Measurements from ENCODE around the gene FIZ1.

FIZ1 gene

DNA sequence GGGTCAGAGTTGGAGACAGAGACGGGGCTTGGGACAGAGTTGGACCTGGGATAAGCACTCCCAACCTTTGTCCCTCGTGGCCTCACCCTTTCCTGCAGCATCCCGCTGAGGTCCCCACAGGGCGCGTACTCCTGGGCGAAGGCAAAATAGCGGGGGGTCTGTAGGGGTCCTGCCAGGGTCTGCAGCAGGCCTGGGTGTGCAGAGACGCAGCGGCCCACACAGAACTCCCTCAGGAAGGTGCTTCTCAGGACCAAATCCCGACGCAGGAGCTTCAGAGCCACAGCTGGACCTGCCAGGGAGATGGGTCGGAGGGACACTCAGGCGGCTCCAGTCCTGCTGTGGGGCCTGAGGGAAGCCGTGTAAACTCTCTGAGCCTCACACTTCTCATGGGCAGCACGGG lies 55.3 kb downstream of the FIZ1 start:
- H3K27ac Mint-ChIP-seq (ENCODE audit: low read depth): no peak overlapping the region
- peaks cover 1% of the 10 kb centered on the region for H3K36me3 Mint-ChIP-seq (ENCODE audit: insufficient read depth)
- no peaks in the 10 kb centered on the region for H3K4me1 Mint-ChIP-seq
- DNase-seq (ENCODE audit: low spot score in 2 of 2) (no peak), ATAC-seq (replicated peaks; ENCODE audit: extremely low read depth, poor library complexity, severe bottlenecking) (no peak)
- peaks cover 6% of the 10 kb centered on the region for H3K9me3 Mint-ChIP-seq
- peaks cover 46% of the 10 kb centered on the region for H3K27me3 Mint-ChIP-seq
- H3K4me3 Mint-ChIP-seq: no peak overlapping the region

DNA sequence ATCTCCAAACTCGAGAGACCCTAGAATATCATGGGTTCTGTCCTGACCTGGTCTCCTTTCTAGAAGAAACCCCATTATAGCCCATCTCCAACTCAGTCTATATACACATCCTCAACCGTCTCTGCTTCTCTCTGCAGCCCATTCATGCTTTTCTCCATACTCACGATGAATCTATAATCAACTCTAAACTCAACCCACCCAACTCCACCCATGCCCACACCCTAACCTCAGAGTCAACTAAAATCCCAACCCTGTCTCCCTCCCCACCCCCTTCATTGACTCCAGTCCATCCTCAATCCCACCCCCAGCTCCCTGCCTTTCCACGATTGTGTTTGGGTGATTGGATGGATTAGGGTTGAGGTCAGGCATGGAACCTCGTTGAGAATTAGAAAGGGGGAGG lies 55.8 kb downstream of the FIZ1 start:
- DNase-seq (ENCODE audit: low spot score in 2 of 2) (no peak), ATAC-seq (replicated peaks; ENCODE audit: extremely low read depth, poor library complexity, severe bottlenecking) (no peak)
- peaks cover 6% of the 10 kb centered on the region for H3K9me3 Mint-ChIP-seq
- H3K27ac Mint-ChIP-seq (ENCODE audit: low read depth): no peak overlapping the region
- no peaks in the 10 kb centered on the region for H3K4me1 Mint-ChIP-seq
- H3K36me3 Mint-ChIP-seq (ENCODE audit: insufficient read depth): peaks cover 1% of the 10 kb centered on the region
- H3K4me3 Mint-ChIP-seq: no peak overlapping the region
- peaks cover 46% of the 10 kb centered on the region for H3K27me3 Mint-ChIP-seq

DNA sequence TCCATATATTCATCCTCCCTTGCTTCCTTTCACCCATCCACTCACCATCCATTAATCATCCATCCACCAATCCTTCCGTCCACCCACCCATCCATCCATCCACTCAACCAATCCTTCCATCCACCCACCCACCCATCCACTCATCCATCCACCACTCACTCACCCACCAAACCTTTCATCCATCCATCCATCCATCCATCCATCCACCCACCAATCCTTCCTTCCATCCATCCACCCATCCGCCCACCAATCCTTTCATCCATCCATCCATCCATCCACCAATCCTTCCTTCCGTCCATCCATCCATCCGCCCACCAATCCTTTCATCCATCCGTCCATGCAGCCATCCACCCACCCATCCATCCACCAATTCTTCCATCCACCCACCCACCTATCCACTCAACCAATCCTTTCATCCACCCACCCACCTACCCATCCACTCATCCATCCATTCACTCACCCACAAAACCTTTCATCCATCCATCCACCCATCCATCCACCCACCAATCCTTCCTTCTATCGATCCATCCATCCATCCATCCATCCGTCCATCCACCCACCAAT lies 56.9 kb downstream of the FIZ1 start:
- Mint-ChIP-seq H3K27ac (ENCODE audit: low read depth) (no peak overlapping the region), H3K27me3 (peaks cover 34% of the 10 kb centered on the region), H3K4me3 (no peak overlapping the region), H3K4me1 (no peaks in the 10 kb centered on the region), H3K36me3 (ENCODE audit: insufficient read depth) (peaks cover 1% of the 10 kb centered on the region), H3K9me3 (peaks cover 6% of the 10 kb centered on the region)
- no peak for DNase-seq (ENCODE audit: low spot score in 2 of 2)
- no peak for ATAC-seq (replicated peaks; ENCODE audit: extremely low read depth, poor library complexity, severe bottlenecking)
